SK-N-SH treated with all-trans-retinoic acid at 6 μM for 48 hours (cell line): ENCODE results near the gene CENPP.

Experiments used
- ARNTL ChIP-seq: fragments of 450-650 bp; formaldehyde crosslinking; IDR thresholded peaks from 2 replicates; pipeline ENCODE4 v1.5.0; 2020; ENCODE audit warnings: low read depth, mild to moderate bottlenecking, moderate library complexity, borderline replicate concordance
- ESRRG ChIP-seq: fragments of 250-450 bp; sonication (Bioruptor Pico); IDR thresholded peaks from 2 replicates; pipeline ENCODE4 v1.6.1; 2021; ENCODE audit warnings: mild to moderate bottlenecking
- ISL1 ChIP-seq: fragments of 250-450 bp; sonication (Bioruptor Pico); IDR thresholded peaks from 2 replicates; pipeline ENCODE4 v2.1.2; 2022; ENCODE audit warnings: mild to moderate bottlenecking, moderate library complexity
- PATZ1 ChIP-seq: fragments of 250-450 bp; sonication (Bioruptor Pico); IDR thresholded peaks from 2 replicates; pipeline ENCODE4 v1.8.0; 2020; ENCODE audit warnings: mild to moderate bottlenecking, moderate library complexity, borderline replicate concordance
- POU6F1 ChIP-seq: fragments of 250-450 bp; sonication (Bioruptor Pico); IDR thresholded peaks from 2 replicates; pipeline ENCODE4 v1.8.0; 2021; ENCODE audit warnings: low read depth, mild to moderate bottlenecking, moderate library complexity, borderline replicate concordance
- PPARA ChIP-seq: fragments of 250-450 bp; sonication (Bioruptor Pico); IDR thresholded peaks from 2 replicates; pipeline ENCODE4 v1.5.0; 2020; ENCODE audit warnings: mild to moderate bottlenecking, borderline replicate concordance
- RARB ChIP-seq: fragments of 250-450 bp; sonication (Bioruptor Pico); IDR thresholded peaks from 2 replicates; pipeline ENCODE4 v1.8.0; 2021; ENCODE audit warnings: mild to moderate bottlenecking, moderate library complexity
- ZC3H10 ChIP-seq: fragments of 250-450 bp; sonication (Bioruptor Pico); IDR thresholded peaks from 2 replicates; pipeline ENCODE4 v1.5.1; 2021; ENCODE audit warnings: mild to moderate bottlenecking, moderate library complexity
- ZFP3 ChIP-seq: fragments of 250-450 bp; sonication (Bioruptor Pico); IDR thresholded peaks from 2 replicates; pipeline ENCODE4 v1.5.0; 2020; ENCODE audit warnings: mild to moderate bottlenecking, moderate library complexity
- ZFP30 ChIP-seq: fragments of 450-650 bp; formaldehyde crosslinking; IDR thresholded peaks from 2 replicates; pipeline ENCODE4 v1.5.0; 2022; ENCODE audit warnings: mild to moderate bottlenecking, moderate library complexity

GRCh38 chr9:92315456-92315855, 10.3 kb upstream of the CENPP start:
- TF ChIP-seq ESRRG (no peak), ARNTL (CRISPR knock-in tag) (no peak), PPARA (no peak), PATZ1 (CRISPR knock-in tag) (no peak), POU6F1 (CRISPR knock-in tag) (no peak), RARB (CRISPR knock-in tag) (no peak), ZC3H10 (CRISPR knock-in tag) (no peak), ZFP3 (CRISPR knock-in tag) (no peak), ISL1 (CRISPR knock-in tag) (no peak), ZFP30 (CRISPR knock-in tag) (no peak)
